Activated gamma-delta T cell (primary cell): ENCODE measurements around the gene PHF11.
"Not testable (repeated sequence)": the region's sequence is repeated elsewhere in the genome, so short reads cannot be mapped to it uniquely, and the experiment has no call there.

Experiments used
- DNase-seq: peaks from one replicate; lab custom pipeline; 2025; lab: John Stamatoyannopoulos, UW
- total RNA-seq, 2 donors: gene quantifications; one replicate each; lab custom pipeline; 2026; lab: John Stamatoyannopoulos, UW

The PHF11 gene
- total RNA-seq, result 128 to 131 reads per million in 2 donors

DNA sequence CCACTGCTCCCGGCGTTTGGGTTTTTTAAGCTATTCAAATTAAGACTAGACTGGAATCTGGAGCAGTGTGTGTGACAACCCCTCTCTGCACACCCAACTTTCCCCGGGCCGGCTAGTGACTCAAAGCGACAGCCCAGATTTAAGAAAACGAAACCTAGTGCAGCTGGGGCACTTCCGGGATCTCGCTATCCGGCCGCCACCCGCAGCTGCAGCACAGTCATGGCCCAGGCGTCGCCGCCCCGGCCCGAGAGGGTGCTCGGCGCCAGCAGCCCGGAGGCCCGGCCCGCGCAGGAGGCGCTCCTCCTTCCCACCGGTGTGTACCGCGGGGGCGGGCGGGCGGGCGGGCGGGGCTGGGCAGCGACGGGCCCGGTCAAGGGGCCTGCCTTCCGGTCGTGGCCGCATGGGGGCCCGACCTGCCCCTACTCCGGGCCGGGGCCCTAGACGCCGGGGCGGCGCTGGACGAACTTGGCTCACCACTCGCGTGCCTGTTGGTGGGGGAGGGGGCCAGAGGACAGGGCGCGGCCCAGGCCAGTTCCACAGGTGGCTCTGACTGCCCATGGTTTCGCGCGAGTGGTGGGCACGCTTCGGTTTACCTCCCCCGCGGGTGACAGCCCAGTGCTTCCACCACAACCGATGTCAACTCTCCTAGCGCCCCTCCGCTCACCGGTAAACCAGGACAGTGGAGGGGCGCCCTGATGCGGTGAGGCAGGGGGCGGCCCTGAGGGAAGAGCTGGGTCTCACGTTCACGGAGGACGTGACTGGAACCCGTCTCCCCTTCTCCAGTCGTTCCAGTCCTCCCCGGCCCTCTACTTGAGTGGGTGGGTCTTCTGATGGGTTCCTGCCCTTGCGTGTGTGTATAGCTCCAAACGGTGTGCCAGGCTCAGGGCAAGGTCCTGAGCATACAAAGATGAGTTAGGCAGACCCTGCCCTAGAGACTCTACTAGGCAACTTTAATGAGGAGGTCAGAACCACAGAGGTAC is at the start of gene PHF11:
Gene PHF11, plus strand, starts transcription at position 171 of the 980 bp plus-strand sequence. Its CDS starts 49 bp downstream, at position 220.
- DNase-seq, result peak; percentile 70

DNA sequence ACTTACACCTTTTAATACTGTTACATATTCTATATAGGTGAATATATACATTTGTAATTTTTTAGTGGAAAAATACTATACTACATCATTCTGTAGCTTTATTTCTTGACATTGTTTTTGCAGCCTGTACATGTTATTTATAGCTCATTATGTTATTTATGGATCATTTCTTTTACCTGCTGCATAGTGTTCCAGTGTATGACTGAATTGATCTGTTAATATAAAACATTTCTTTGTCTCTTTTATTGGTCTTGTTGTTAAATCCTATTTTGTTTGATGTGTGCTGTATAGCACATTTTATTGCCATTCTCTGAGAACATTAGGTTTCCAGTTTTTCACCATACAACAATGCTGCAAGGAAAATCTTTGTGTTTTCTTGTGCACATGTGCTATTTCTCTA is 49.3 kb upstream of the PHF11 start:
- DNase-seq, result no peak

DNA sequence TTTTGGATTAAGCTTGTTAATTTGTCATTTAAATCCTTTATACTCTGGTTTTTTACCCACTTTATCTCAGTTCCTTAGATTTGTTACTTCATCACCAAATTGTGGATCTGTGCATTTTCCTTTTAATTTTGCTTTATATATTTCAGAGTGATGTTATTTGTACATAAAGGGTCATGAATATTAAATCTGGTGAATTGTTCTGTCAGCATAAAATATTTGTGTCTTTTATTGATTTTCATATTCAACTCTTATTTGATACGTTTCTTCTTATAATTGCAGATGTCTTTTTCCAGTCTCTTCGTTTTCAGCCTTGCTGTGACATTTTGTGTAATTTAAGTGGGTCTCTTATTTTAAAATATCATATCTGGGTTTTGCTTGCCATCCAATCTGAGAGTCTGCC is 47.0 kb upstream of the PHF11 start:
- DNase-seq, result no peak

DNA sequence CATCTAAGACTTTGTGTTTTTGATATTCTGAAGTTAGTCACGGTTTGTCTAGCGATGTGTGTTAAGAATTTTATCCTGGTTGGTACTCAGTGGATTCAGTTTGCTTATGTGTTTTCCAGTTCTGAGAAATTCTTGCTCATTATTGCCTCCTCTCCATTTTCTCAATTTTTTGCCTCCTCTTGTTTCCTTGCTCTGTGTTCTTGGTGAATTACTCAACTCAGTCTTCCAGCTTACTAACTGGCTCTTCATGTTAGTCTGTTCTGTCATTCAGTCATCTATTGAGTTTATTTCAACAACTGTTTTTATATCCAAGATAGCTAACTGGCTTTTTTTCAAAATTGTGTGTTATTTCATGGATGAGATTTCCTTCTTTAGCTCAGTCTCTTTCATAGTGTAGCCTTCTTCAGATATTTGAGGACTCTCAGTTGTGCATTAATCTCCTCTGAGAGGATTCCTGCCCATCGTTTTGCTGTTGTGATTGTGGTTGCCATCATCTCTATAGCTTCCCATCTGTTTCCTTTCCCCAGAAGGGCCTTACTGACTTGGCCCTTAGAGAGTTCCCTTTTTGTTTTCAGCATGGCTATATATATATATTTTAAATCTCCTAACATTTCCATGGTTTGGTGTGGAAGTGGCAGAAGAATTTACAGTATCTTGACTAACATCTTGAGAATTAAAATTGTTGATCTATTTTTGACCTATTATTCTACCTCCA is 45.5 kb upstream of the PHF11 start:
- no peak for DNase-seq

DNA sequence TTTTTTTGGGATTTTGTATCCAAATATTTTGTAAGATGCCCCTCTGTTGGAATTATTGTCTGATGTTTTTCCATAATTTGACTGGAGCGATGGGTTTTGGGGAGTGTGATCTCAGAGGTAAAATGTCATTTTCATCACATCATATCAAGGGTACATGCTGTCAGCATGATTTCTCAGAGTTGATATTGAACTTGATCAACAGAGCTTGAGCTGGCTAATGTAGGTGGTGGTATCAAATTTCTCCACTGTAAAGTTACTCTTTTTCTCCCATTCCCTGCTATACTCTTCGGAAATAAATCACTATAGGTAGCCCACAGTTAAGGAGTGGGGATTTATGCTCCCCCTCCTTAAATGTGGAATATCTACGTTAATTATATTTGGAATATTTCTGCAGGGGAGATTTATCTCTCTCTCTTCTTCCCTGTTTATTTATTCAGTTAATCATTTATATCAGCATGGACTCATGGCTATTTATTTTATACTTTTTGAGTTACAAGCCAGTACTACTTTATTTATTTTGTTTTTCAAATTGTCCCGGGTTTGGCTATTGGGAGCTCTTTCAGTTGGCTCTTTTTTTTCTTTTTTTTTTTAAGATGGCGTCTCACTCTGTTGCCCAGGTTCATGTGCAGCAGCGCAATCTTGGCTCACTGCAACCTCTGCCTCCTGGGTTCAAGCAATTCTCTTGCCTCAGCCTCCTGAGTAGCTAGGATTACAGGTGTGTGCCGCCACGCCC is 42.9 kb upstream of the PHF11 start:
- no peak for DNase-seq

DNA sequence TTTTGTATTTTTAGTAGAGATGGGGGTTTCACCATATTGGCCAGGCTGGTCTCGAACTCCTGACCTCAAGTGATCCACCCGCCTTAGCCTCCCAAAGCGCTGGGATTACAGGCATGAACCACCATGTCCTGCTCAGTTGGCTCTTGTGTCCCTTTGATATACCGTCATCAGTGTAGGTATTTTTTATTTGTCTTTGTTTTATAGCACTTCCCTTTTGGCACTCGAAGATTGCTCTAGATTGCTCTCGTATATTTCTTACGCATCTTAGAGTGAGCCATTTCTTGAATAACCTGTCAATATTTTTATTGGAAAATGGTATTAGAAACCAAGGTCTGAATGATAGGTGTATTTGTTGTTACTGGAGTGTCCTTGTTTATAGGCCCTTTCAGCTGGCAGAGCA is 42.3 kb upstream of the PHF11 start:
- no peak for DNase-seq

DNA sequence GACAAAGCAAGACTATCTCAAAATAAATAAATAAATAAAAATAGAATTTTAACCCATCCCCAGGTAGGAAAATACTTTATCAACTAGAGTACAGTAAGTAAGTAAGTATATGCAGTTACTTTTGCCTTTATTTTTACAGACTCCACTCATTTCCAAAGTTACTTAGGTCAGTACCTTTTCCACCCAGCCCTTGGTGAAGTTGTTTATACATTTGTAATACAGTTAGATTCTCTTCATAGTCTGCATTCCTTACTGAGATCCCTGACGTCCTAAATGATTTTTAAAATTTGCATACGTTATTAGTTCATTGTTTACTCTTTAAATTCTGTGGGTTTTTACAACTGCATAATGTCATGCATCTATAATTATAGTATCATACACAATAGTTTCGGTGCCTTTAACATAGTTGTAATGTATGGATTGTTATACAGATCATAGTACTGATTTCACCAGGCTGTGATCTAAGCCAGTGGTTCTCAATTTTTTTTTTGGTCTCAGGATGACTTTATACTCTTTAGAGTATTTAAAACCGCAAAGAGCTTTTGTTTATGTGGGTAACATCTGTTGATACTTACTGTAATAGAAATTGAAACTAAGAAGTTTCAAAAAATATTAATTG is 41.3 kb upstream of the PHF11 start:
- no peak for DNase-seq

DNA sequence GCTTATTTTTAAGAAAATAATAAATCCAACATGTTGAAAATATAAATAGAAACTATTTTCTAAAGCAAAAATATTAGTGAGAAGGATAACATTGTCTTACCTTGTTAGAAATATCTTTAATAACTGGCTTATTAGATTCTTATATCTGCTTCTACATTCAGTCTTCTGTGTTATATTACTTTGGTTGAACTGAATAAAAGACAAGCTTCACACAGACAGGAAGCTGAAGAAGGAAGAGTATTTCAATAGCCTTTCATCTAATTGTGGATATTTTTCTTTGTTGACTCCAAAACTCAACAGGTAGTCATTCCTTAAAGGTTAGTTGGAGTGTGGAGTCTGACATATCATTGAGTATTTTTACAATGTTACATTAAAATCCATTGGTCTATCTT is 40.8 kb upstream of the PHF11 start:
- DNase-seq, result no peak

DNA sequence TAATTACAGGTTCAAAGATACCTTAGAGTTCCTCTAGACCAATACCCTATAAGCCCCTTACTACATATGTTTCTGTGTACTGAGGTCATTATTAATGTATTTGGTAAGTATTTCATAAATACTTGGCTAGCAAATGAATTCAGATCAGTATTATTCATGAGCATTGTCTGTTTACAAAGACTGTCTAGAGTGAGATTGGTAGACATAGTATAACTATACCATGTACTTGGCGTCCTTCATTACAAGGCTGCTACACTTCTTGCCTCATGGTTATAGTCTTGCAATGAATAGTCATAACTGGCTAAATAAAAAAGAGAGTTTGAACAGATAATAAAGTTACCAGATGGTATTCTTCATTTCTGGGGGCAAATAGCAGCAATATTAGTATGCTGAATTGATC is 39.6 kb upstream of the PHF11 start:
- no peak for DNase-seq

DNA sequence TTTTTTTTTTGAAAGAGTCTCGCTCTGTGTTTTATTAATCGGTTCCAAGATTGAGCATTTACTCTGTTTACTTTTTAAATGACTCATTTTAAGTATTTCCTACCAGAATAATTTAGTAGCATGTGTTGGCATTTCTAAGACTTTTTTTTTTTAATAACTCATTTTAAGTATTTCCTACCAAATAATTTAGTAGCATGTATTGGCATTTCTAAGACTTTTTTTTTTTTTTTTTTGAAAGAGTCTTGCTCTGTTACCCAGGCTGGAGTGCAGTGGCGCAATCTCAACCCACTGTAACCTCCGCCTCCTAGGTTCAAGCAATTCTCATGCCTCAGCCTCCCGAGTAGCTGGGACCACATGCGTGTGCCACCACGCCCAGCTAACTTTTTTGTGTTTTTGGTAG is 38.5 kb upstream of the PHF11 start:
- DNase-seq, result no peak

DNA sequence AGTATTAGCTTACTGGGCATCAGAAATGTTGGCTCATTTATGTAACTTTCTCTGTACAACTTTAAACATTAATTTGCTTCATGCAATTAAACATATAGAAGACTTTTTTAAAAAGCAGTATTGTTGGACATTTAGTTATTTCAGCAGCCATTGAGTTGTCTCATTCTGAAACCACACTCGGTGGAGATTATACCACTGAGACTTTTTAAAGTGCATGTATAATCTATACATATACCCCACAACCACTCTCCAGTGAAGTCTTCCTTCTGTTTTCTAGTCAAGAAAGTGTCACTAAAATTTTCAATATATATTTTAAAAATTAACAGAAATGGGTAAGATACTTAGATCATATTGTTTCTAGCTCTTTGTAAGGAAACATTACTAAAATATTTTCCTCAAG is 36.2 kb upstream of the PHF11 start:
- DNase-seq, result no peak

DNA sequence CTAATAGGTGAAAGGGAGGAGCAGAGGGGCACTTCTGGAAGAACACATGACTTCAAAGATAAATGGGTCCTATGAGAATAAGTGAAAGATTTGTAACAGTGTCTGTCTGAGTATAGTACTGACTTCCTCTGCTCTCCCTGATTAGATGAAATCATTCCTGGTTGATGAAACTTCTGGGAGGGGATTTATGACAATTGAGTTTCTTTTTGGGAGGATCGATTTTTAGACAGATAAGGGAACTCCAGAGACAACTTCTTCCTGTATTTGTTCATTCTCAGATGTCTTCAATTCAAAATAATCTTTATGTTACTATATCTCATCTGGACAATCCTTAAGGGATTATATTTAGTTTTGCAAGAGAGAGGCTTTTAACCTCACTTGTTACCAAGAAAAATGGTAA is 31.7 kb upstream of the PHF11 start:
- DNase-seq, result no peak

DNA sequence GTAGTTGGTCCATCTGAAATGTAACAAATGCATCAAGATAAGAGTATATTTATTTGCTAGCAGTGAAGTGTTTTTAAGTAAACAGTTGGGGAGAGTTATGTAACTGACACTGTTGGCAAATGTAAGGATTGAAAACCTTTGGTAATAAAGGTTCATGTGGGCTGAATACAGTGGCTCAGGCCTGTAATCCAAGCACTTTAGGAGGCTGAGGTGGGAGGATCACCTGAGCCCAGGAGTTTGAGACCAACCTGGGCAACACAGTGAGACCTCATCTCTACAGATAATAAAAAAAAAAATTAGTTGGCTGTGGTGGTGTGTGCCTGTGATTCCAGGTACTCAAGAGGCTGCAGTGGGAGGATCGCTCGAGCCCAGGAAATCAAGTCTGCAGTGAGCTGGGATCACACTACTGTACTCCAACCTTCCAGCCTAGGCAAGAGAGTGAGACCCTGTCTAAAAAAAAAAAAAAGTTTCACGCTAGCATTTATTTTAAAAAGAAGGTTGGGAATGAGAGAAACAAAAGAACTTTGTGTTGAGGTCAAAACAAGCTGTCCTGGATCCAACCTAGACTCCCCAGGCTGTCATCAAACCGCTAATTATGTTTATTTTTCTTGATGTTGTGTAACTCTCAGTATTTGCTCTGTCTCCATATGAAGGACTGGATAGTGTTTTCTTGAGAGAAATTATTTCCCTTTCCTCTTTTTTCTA is 31.0 kb upstream of the PHF11 start:
- no peak for DNase-seq

DNA sequence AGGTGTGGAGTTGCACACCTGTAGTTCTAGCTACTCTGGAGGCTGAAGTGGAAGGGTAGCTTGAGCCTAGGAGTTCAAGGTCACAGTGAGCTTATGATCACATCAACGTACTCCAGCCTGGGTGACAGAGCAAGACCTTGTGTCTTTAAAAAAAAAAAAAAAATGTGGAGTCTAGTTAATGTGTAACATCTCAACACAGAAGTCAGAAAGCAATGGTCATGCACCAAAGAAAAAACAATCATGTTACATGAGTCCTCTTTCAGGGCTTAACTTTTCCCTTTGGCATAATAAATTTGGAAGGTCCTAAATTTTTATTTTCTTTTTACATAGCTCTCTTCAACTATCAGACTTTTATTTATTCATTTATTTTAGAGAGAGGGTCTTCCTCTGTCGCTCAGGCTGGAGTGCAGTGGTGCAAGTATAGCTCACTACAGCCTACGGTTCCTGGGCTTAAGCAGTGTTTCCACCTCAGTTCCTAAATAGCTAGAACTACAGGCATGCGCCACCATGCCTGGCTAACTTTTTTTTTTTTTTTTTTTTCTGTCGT is 29.4 kb upstream of the PHF11 start:
- no peak for DNase-seq

DNA sequence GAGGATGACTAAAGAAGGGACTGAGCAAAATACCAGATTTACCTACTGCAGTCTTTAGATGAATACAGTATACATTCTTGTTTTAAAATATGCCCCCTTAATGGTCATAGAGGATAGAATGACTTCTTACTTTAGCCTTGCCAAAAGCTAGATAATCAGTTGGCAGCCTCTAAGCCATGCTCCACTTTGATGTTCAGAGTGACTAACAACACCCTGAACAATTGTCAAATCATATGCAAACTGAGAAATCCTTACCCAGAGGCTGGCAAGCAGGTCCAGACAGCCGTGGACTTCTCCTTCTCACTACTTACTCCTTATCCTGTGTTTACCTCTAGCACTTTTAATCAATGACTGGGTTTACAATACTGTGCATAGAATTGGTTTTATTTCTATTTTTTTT is 23.6 kb upstream of the PHF11 start:
- DNase-seq, result no peak

DNA sequence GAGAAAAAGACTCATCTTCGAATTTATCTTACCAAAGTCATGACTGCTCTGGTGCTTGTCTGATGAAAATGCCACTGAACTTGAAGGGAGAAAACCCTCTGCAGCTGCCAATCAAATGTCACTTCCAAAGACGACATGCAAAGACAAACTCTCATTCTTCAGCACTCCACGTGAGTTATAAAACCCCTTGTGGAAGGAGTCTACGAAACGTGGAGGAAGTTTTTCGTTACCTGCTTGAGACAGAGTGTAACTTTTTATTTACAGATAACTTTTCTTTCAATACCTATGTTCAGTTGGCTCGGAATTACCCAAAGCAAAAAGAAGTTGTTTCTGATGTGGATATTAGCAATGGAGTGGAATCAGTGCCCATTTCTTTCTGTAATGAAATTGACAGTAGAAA is 19.2 kb upstream of the PHF11 start:
- DNase-seq, result no peak

DNA sequence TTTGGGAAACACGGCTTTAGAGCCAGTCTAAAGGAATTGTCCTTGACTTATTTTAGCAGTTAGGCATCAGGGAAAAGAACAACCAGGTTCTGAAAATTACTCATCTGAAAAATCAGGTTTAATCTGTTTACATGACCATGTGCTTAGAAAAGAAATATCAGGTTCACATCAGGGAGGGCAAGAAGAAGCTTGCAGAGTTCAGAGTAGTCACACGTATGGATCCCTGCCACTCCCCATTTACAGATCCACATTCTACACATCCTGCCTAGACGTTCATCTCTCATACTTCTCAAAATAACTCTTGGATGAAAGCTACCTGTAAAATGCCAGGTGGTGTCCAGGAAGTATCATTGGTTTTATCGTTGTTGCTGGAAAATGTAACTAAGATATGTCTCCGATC is 14.0 kb upstream of the PHF11 start:
- no peak for DNase-seq

DNA sequence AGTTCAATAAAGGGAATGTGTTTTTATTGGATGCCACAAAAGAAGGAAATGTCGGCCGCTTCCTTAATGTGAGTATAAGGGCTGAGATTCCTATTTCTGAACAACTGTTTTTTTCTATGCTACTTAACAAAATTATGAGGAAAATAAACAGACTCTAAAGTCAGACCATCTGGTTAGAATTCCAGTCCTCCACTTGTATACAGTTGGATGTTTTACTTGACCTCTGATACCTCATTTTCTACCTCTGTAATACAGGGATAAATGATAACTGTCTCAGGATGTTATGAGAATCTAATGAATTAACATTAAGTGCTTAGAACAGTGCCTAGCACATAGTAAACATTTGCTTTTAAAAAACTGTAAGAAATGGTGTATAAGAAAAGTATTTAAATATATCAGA is 7.2 kb upstream of the PHF11 start:
- no peak for DNase-seq

DNA sequence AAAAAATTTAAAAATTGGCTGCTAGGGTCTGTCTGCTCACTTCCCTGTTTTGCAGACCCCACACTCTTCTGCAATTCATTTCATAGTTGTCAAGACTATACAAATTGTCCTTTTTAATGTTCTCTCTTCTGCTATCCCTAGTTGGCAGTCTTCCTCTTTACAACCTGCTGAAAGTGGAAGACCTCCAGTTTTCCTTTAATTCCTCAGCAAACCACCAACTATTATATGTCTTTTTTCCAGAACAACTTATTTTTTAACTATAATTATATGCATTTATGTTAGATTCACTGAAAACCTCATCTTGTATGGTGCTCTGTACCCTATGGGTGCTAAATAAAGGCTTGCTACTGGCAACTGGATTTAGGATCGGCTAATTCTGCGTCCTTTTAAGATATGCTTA is 1.1 kb upstream of the PHF11 start:
- DNase-seq, result no peak

DNA sequence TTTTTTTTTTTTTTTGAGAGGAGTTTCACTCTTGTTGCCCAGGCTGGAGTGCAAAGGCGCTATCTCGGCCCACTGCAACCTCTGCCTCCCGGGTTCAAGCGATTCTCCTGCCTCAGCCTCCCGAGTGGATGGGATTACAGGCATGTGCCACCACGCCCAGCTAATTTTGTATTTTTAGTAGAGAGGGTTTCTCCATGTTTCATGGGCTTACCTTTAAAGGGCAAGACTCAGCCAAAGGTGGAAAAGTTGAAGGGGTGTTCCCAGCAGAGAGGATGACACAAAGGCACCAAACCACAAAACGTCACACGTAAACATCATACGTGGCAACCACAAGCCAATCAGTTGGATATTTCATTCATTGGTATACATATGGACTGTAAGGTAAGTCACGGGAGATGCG is 1.1 kb downstream of the PHF11 start:
- not testable (repeated sequence) for DNase-seq

DNA sequence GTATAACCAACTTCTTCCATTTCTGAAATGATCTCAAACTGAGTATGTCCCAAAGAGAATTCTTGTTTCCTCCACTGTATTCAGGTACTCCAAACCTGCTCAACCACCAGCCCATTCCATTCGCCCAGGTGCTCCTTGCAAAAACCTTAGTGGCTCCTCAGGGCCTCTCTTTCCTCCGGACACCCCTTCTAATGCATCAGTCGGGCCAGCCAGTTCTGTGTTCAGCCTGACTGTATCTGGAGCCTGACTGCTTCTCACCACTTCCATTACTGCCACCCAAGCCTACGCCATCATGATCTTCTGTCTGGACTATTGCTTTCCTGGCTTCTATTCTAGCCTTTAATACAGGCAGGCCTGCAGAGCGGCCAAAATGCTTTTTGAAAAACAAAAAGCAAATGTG is 1.5 kb downstream of the PHF11 start:
- no peak for DNase-seq
